A549 (cell line): Measurements from ENCODE around the gene NUP188. TPM values are rescaled to one million over a fixed set of nuclear protein-coding genes. Genes with fewer than 3 reads are reported as not detected.
A peak's percentile ranks its signal among the peaks of the same experiment; 100 is the strongest.

Experiments
- ATAC-seq, 2 experiments: fragments of 200-7000 bp in 1 of 2; fragments of >200 bp in 1 of 2; cut with Nextera tagmentation in 1 of 2; cut with Tn5 transposase in 1 of 2; 3 replicates each; pipeline versions ENCODE4 v1.8.0 to v1.9.1; 2018 to 2020; ENCODE audit warnings: mild to moderate bottlenecking in 1 of 2, moderate library complexity in 1 of 2
- CTCF ChIA-PET: fragments of 300-600 bp; sonication (Branson Sonifier 250); formaldehyde crosslinking; extraction: SDS; loops from one replicate; lab custom pipeline; 2021; ENCODE audit warnings: antibody characterized with exemption, inconsistent platforms; lab: Yijun Ruan, JAX
- POLR2A ChIA-PET: fragments of 350-600 bp; formaldehyde crosslinking; extraction: SDS; loops from one replicate; lab custom pipeline; 2021; ENCODE audit warnings: antibody characterized with exemption, inconsistent platforms; lab: Yijun Ruan, JAX
- DNase-seq, 2 experiments: peaks; one replicate each; pipeline versions ENCODE4 v3.0.0 to v3.0.0-alpha.2; 2011 to 2016; ENCODE audit warnings: low read depth in 1 of 2, low spot score in 1 of 2
- FAIRE-seq: peaks from 2 replicates; lab custom pipeline; 2011; peaks lifted over from hg19 to GRCh38; lab: Jason Lieb, UNC
- H3K27ac ChIP-seq, 2 experiments: fragments of >200 bp; sonication (Bioruptor Twin); formaldehyde crosslinking; 3 replicates each; pipeline ENCODE4 v1.5.1; 2016 to 2017
- H3K4me1 ChIP-seq: fragments of >200 bp; sonication (Bioruptor Twin); formaldehyde crosslinking; 3 replicates; pipeline ENCODE4 v1.6.1; 2016
- H3K4me2 ChIP-seq: fragments of >200 bp; sonication (Bioruptor Twin); formaldehyde crosslinking; 3 replicates; pipeline ENCODE4 v1.6.1; 2016
- H3K4me3 ChIP-seq: fragments of >200 bp; sonication (Bioruptor Twin); formaldehyde crosslinking; 3 replicates; pipeline ENCODE4 v1.5.1; 2016
- H3K9me3 ChIP-seq: fragments of >200 bp; sonication (Bioruptor Twin); formaldehyde crosslinking; 3 replicates; pipeline ENCODE4 v1.6.1; 2016
- CBX2 ChIP-seq: fragments of 200-600 bp; sonication (generic); IDR thresholded peaks from 2 replicates; pipeline ENCODE4 v1.6.1; 2016; ENCODE audit warnings: low read depth, mild to moderate bottlenecking, borderline replicate concordance
- CBX8 ChIP-seq: fragments of 200-600 bp; sonication (generic); IDR thresholded peaks from 2 replicates; pipeline ENCODE4 v1.6.1; 2016
- CHD4 ChIP-seq: fragments of 200-600 bp; sonication (generic); IDR thresholded peaks from 2 replicates; pipeline ENCODE4 v1.6.1; 2016; ENCODE audit warnings: antibody characterized with exemption, mild to moderate bottlenecking, borderline replicate concordance
- HDAC2 ChIP-seq: fragments of 200-600 bp; sonication (generic); IDR thresholded peaks from 2 replicates; pipeline ENCODE4 v1.6.1; 2016
- HOXA7 ChIP-seq: fragments of 250-450 bp; sonication (Bioruptor Pico); IDR thresholded peaks from 2 replicates; pipeline ENCODE4 v1.5.0; 2020; ENCODE audit warnings: mild to moderate bottlenecking, moderate library complexity
- HOXB13 ChIP-seq: fragments of 250-450 bp; sonication (Bioruptor Pico); IDR thresholded peaks from 2 replicates; pipeline ENCODE4 v1.5.0; 2020; ENCODE audit warnings: low read depth, mild to moderate bottlenecking, moderate library complexity
- JUNB ChIP-seq: fragments of >200 bp; sonication (Bioruptor Twin); formaldehyde crosslinking; IDR thresholded peaks from 2 replicates; pipeline ENCODE4 v1.6.1; 2016
- MAFK ChIP-seq: fragments of 450-650 bp; IDR thresholded peaks from 2 replicates; pipeline ENCODE4 v1.6.1; 2014; ENCODE audit not compliant: partially characterized antibody
- NPAS2 ChIP-seq: fragments of 250-450 bp; sonication (Bioruptor Pico); IDR thresholded peaks from 2 replicates; pipeline ENCODE4 v1.8.0; 2022; ENCODE audit warnings: mild to moderate bottlenecking, moderate library complexity, borderline replicate concordance
- PBX3 ChIP-seq: IDR thresholded peaks from 2 replicates; pipeline ENCODE4 v1.6.1; 2012
- POLR2A ChIP-seq: IDR thresholded peaks from 2 replicates; pipeline ENCODE4 v1.6.1; 2012; ENCODE audit warnings: mild to moderate bottlenecking, low read length
- POLR2AphosphoS2 ChIP-seq: conservative IDR thresholded peaks from 2 replicates; pipeline ENCODE4 v1.6.1; 2012; ENCODE audit warnings: low read length, improper control_type of control experiment, inconsistent platforms
- RARB ChIP-seq: fragments of 250-450 bp; sonication (Bioruptor Pico); IDR thresholded peaks from 2 replicates; pipeline ENCODE4 v1.8.0; 2021; ENCODE audit warnings: mild to moderate bottlenecking, moderate library complexity
- RCOR1 ChIP-seq: fragments of 150-350 bp; IDR thresholded peaks from 2 replicates; pipeline ENCODE4 v1.6.1; 2014; ENCODE audit warnings: antibody characterized with exemption, low read length, low read depth
- SMC3 ChIP-seq: fragments of >200 bp; sonication (Bioruptor Twin); formaldehyde crosslinking; IDR thresholded peaks from 3 replicates; pipeline ENCODE4 v1.6.1; 2018; ENCODE audit warnings: inconsistent platforms
- TFCP2L1 ChIP-seq: fragments of 250-450 bp; sonication (Bioruptor Pico); IDR thresholded peaks from 2 replicates; pipeline ENCODE4 v1.5.0; 2021; ENCODE audit warnings: mild to moderate bottlenecking
- WGBS: methylation state at CpG from one replicate; pipeline ENCODE4 v1.1.6; 2017; ENCODE audit errors: missing lambda C conversion rate; 5-methylcytosine and 5-hydroxymethylcytosine counted together
- polyA plus RNA-seq, 4 experiments: library from polyadenylated mRNA; depleted of rRNA in 3 of 4; stranded (reverse); fragments of >200 nt; fragmentation: RNase III in 1 of 4; extraction: RNeasy Plus Mini Kit Qiagen cat#74134 plus additional on column Dnase treatment in 1 of 4; gene quantifications; 2 replicates in 3 of 4; 3 replicates in 1 of 4; pipeline ENCODE4 v1.2.3, GENCODE V29; 2011 to 2017
- TF ChIP-seq, protein P1 (sequence below): fragments of >200 bp; sonication (Bioruptor Twin); formaldehyde crosslinking; IDR thresholded peaks from 2 replicates; pipeline ENCODE4 v1.6.1; 2016
- TF ChIP-seq, protein P2 (sequence below): IDR thresholded peaks from 2 replicates; pipeline ENCODE4 v1.6.1; 2012
- TF ChIP-seq, protein P3 (sequence below): fragments of 150-350 bp; IDR thresholded peaks from 2 replicates; pipeline ENCODE4 v1.6.1; 2014; ENCODE audit warnings: low read depth, mild to moderate bottlenecking, low read length
- TF ChIP-seq, protein P4 (sequence below): fragments of 250-450 bp; sonication (Bioruptor Pico); IDR thresholded peaks from 2 replicates; pipeline ENCODE4 v1.5.0; 2020; ENCODE audit warnings: low read depth, mild to moderate bottlenecking, moderate library complexity

The NUP188 gene
- polyA plus RNA-seq, 2 of the 4 experiments (the other 2 are of a cell fraction), result 33.2 to 52.3 TPM

DNA sequence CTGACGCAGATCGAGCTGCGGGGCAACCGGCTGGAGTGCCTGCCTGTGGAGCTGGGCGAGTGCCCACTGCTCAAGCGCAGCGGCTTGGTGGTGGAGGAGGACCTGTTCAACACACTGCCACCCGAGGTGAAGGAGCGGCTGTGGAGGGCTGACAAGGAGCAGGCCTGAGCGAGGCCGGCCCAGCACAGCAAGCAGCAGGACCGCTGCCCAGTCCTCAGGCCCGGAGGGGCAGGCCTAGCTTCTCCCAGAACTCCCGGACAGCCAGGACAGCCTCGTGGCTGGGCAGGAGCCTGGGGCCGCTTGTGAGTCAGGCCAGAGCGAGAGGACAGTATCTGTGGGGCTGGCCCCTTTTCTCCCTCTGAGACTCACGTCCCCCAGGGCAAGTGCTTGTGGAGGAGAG, 31.3 kb upstream of the NUP188 start:
- no peak overlapping the region for H3K4me3 ChIP-seq
- ATAC-seq (no peak), FAIRE-seq (no peak)
- peak overlapping the region; percentile 57; the same call in 2 of the 3 replicates for H3K4me2 ChIP-seq
- CTCF ChIA-PET, result interaction anchor here (0.8 to 4.3 kb wide), 4 partner anchors 9 to 40 kb away, joined by 3 to 37 read pairs (median 6); no protein-coding TSS in a partner anchor
- no peak for TF ChIP-seq HOXB13 (CRISPR knock-in tag)
- no peak for TF ChIP-seq HOXA7
- no peak for TF ChIP-seq POLR2AphosphoS2
- no peak for TF ChIP-seq PBX3
- TF ChIP-seq SMC3, result no peak
- TF ChIP-seq NPAS2, result no peak
- no peak for TF ChIP-seq POLR2A
- TF ChIP-seq CHD4, result no peak
- TF ChIP-seq, protein P1, sequence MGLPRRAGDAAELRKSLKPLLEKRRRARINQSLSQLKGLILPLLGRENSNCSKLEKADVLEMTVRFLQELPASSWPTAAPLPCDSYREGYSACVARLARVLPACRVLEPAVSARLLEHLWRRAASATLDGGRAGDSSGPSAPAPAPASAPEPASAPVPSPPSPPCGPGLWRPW, result no peak
- TF ChIP-seq, protein P2, sequence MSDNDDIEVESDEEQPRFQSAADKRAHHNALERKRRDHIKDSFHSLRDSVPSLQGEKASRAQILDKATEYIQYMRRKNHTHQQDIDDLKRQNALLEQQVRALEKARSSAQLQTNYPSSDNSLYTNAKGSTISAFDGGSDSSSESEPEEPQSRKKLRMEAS, result no peak
- TF ChIP-seq, protein P3, sequence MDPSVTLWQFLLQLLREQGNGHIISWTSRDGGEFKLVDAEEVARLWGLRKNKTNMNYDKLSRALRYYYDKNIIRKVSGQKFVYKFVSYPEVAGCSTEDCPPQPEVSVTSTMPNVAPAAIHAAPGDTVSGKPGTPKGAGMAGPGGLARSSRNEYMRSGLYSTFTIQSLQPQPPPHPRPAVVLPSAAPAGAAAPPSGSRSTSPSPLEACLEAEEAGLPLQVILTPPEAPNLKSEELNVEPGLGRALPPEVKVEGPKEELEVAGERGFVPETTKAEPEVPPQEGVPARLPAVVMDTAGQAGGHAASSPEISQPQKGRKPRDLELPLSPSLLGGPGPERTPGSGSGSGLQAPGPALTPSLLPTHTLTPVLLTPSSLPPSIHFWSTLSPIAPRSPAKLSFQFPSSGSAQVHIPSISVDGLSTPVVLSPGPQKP, result no peak
- TF ChIP-seq CBX2, result no peak
- no peak for TF ChIP-seq MAFK
- TF ChIP-seq, all 56 proteins: peak for 0
- no peak for DNase-seq
- H3K27ac ChIP-seq, result peak overlapping the region; percentile 76 to 84
- POLR2A ChIA-PET, result no interaction called here
- peaks cover 77% of the 10 kb centered on the region for H3K4me1 ChIP-seq
- no peaks in the 10 kb centered on the region for H3K9me3 ChIP-seq
- WGBS, result 90% methylated on average over 14 of the region's 18 CpGs

DNA sequence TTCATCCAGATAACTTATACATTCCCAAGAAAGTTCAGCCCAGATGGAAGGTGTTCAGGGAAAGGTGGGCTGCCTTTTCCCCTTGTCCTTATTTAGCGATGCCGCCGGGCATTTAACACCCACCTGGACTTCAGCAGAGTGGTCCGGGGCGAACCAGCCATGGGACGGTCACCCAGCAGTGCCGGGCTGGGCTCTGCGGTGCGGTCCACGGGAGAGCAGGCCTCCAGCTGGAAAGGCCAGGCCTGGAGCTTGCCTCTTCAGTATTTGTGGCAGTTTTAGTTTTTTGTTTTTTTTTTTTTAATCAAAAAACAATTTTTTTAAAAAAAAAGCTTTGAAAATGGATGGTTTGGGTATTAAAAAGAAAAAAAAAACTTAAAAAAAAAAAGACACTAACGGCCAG, 30.8 kb upstream of the NUP188 start:
- POLR2A ChIA-PET, result no interaction called here
- Histone ChIP-seq H3K9me3 (no peaks in the 10 kb centered on the region), H3K4me2 (peak overlapping the region; percentile 57), H3K4me3 (no peak overlapping the region), H3K4me1 (peaks cover 72% of the 10 kb centered on the region), H3K27ac (peak overlapping the region; percentile 76 to 84)
- no peak for FAIRE-seq
- TF ChIP-seq, protein P4, sequence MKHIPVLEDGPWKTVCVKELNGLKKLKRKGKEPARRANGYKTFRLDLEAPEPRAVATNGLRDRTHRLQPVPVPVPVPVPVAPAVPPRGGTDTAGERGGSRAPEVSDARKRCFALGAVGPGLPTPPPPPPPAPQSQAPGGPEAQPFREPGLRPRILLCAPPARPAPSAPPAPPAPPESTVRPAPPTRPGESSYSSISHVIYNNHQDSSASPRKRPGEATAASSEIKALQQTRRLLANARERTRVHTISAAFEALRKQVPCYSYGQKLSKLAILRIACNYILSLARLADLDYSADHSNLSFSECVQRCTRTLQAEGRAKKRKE (CRISPR knock-in tag), result no peak
- TF ChIP-seq HDAC2 (no peak), RARB (CRISPR knock-in tag) (no peak), TFCP2L1 (CRISPR knock-in tag) (no peak), RCOR1 (no peak), JUNB (no peak), CBX8 (no peak), SMC3 (no peak), CBX2 (no peak)
- TF ChIP-seq, protein P2, result no peak
- ATAC-seq, result no peak
- no peak for DNase-seq
- WGBS, result 89% methylated on average over 11 of the region's 11 CpGs
- CTCF ChIA-PET, result interaction anchor here (0.8 to 4.3 kb wide), 4 partner anchors 8 to 40 kb away, joined by 3 to 37 read pairs (median 6); no protein-coding TSS in a partner anchor
